Hindlimb muscle (tissue), 1 donor: ENCODE data around the gene MBL2. TPM values are rescaled to one million over a fixed set of nuclear protein-coding genes. Genes with fewer than 3 reads are reported as not detected.

ENCODE experiments used
- DNase-seq: peaks from one replicate; pipeline ENCODE4 v3.0.0-alpha.2; 2013
- polyA plus RNA-seq: library from polyadenylated mRNA; unstranded; fragments of 120-200 nt; gene quantifications from one replicate; pipeline ENCODE4 v1.2.1, GENCODE V29; 2013; ENCODE audit not compliant: insufficient read length

MBL2 gene
- polyA plus RNA-seq, 1 donor = not detected

DNA sequence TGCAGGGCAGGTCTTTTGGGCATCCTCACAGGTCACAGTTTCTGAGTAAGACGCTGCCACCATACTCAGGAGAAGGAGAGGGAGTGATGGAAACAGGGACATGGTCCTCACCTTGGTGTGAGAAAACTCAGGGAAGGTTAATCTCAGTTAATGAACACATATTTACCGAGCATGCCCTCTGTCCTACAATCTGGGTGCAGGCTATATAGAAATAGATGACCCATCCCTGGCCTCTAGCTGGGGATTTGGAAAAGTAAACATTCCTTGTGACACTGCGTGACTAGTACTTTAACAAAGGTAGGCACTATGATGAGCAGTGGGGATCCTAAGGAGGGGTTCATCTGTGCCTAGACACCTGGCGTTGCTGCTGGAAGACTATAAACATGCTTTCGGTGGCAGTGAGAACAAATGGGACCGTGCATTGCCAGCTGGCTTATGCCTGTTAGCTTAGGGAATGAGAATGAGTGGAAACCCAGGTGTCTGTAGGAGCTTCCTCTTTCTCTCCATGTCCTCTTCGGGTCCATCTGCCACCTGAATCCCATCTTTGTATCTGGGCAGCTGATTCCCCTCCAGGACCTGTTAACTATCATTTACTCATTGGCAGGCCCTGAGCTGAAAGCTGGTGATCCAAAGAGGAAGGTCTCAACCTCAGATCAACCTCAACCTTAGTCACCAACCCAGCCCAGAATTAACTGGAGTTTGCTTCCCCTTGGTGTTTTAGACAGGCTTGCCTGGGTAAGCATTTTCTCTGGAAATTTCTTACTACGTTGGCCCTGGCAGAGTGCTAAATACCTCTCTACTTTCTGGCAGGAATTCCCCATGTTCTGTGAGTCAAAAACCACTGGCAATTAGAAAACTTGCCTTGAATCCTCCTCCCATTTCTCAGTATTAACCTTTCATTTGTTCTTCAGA lies 794 bp downstream of the MBL2 start:
- DNase-seq = no peak

DNA sequence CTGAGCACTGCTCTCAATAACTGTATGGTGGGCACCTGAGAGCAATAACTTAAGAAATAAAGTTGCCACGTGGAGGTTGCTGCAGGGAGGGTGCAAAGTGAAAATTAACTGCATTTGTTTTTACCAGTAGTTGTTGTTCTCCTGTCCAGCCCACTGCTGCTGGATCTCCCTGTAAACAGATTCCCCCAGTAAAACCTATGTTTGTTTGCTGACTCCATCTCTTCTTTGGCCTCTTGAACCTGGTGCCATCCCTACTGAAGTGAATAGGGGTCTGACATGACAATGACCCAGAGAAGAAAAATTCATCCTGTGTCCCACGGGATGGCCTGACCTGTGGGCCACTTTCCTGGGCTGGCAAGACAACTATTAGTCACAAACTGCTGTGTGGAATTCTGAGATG lies 1.7 kb downstream of the MBL2 start:
- DNase-seq = no peak

GRCh38 chr10:52769966-52770365 lies 2.6 kb downstream of the MBL2 start:
- no peak for DNase-seq

GRCh38 chr10:52768001-52768532 lies 4.5 kb downstream of the MBL2 start:
- DNase-seq = no peak

- DNase-seq = no peak
These were observed 10.5 kb downstream of the MBL2 start for GRCh38 chr10:52762088-52762487.

GRCh38 chr10:52759154-52759553 lies 13.4 kb downstream of the MBL2 start:
- DNase-seq = no peak

GRCh38 chr10:52758406-52758805 lies 14.2 kb downstream of the MBL2 start:
- DNase-seq = no peak

DNA sequence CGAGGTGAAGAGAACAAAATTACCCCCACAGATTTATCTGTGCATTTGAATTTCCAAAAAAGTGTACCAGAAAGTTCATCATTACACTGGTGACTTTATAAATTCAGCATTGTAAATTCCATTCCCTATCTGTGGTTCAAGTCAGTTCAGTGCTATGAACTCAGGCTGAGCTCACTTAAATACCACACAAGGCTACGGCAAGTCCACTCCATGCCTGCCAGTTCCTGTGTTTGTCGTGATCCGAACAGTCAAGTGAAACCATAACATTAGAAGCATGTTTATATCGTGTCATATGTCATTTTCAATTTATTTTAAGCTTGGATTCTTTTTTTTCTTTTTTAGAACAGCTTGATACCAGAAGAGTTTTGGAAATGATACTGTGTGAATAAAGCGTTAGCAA lies 14.8 kb downstream of the MBL2 start:
- DNase-seq = no peak

DNA sequence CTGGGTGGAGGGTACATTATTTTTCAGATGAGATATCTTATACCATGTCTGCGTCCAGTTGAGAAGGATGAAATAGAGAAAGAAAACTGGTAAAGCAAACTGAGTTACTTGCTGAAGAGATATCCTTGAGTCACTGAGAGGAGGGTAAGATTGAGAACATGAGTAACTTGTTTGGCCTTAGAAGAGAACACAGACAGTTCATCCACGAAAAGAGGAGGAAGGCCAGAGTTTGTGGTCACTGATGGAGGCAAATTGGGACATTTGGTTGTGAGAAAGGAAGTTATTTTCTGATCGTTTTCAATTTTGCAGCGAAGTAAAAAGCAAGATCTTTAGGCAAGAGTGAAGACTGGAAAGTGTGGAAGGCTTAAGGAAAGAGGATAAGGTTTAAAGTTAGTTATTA lies 15.6 kb downstream of the MBL2 start:
- no peak for DNase-seq

GRCh38 chr10:52756295-52756694 lies 16.3 kb downstream of the MBL2 start:
- no peak for DNase-seq

DNA sequence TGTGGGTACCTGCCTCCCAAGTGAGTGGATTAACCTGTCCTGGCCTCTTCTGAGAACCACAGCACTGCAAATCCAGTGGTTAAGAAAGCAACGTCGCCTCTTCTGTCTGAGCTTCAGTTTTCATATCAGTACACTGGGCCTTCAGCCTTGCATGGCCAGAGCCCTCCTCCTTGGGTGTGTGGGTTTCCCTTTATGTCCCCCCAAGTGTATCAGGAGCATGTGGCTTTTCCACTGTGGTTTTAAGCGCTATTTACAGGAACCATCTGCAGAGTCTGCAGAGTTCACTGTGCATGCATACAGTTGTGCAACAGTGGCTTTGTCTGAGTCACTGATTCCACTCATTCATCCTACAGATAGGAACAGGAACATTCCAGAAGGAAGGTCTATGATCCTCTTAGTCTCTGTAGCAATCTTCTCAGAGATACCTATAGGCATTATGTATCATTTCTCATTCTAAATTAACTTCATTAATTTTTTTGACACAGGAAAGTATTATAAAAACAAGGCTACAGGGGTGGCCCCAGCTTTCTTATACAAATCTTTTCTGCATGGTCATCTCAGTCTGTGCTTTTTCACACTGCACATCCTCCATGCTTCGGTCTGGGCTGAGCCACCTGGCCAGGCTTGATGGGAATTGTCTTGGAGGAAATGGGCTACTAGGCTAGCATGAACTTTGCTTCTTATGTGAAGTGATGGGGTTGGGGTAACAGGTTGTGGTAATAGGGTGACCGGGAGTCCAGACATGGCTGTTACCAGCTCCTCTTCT lies 17.1 kb downstream of the MBL2 start:
- DNase-seq = no peak

GRCh38 chr10:52752801-52753445 lies 19.7 kb downstream of the MBL2 start:
- DNase-seq = no peak

GRCh38 chr10:52752261-52752660 lies 20.3 kb downstream of the MBL2 start:
- DNase-seq = no peak

DNA sequence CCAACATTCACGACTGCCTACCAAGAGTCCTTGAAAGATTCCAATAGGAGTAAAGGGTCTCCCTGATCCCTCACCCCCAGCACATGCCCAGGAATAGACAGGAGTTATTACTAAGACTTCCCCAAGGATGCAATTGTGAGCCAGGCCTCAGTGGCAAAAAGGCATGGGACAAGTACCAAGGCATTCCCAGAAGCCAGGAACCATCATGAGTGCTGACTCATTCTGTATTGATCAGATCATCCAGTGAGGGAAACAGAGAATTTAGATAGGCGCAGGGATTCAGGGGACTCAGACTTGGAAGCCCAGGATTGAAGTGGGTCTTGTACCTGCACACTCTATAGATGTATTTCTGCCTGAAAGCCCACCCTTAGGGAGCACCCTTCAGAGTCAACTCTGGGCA lies 21.2 kb downstream of the MBL2 start:
- no peak for DNase-seq

DNA sequence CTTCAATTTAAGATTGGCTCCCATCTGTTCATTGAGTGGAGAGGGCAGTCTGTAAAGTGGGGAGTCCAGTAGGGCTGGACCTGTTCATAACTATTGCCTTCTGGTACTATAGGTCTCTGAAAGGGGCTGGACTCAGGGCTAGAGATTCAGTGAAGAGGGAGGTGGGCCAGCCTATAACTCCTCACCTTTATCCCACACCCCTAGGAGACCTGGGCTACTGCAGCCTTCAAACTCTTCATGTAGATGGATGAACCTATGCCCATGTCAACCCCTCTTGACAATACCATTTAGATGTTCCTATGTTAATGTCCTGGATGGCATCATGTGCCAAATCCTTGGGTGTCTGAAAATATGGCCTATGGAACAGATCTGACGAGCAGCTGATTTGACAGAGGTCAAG lies 22.0 kb downstream of the MBL2 start:
- no peak for DNase-seq

DNA sequence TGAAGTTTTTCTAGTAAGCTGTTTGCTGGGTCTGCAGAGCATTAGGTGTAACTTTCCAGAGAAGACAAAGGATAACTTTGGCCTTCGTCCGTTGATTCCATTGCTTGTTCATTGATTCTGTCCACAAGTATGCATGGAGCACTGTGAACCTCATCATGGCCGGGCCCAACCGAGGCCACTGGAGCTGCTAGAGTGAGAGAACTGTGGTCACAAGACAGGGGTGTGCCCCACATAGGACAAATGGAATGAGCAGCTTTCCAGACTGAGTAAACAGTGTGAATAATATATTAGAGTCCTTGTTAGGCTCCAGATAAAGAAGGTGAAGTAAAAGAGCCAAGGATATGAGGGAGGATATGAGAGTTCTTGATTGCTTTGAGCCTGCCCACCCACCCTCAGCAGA lies 24.9 kb downstream of the MBL2 start:
- DNase-seq = no peak

GRCh38 chr10:52746169-52746568 lies 26.4 kb downstream of the MBL2 start:
- no peak for DNase-seq

- DNase-seq = no peak
These were observed 28.4 kb downstream of the MBL2 start for GRCh38 chr10:52744057-52744805.

DNA sequence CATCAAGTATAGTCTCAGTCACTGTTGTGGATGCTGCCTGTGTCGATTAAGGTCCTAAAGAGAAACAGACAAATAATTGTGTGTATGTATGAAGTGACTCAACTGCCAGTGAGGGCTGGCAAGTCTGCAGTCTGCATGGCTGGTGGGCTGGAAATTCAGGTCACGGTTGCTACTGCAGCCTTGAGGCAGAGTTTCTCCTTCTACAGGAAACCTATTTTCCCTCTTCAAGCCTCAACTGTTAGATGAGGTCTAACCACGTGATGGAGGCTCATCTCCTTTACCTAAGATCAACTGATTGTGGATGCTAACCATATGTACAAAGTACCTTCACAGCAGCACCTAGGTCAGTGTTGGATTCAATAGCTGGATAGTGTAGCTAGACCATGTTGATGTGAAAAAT lies 29.9 kb downstream of the MBL2 start:
- DNase-seq = no peak

DNA sequence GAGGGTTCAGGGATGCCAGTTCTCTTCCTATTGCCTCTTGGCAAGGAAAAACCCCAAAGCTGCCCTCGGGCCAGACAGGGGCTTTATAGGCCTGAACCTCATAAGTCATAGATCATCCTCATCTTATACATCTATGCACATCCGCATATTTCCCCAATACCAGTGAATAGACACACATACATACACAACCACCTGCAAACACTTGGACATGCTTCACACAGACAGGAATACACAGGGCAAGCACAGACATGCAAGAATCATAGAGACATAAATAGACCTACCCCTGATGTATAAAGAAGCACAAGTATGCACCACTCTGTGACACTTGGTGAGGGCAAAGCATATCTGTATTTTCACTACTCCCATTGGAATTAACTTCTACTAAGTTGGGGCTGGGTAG lies 30.7 kb downstream of the MBL2 start:
- no peak for DNase-seq

DNA sequence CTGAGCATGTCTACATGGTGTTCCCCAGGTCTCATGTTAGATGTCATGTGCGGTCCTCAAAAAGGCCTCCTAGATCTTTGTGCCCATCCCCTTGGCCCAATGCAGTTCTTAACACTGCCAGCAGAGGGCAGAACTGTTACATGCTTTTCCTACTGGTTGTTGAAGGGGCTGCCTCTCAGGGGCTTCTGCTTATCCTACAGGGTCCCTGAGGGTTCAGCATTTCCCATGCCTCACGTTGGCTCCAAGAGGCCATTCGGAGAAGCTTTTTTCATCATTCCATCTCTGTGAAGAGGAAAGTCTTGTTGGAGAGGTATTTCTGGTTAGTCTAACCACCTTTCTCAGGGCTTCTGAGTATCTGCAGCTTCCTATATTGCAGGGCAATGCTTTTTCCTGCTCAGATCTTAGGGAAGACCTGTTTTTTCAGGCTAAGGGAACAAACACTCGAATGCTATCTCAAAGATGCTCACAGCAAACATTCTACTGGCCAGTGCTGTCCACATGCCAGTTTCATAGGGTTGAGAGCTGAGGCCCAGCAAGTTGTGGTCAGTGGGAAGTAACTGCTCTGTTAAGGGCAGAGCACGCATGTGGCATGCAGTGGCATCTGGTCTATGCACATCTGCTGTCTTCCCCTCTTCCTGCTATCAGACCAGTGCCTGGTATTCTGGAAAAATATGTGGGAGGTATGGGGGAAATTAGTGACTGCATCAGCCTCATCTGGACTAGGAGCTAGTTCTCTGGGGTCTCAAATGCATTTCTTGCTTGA lies 31.5 kb downstream of the MBL2 start:
- no peak for DNase-seq

GRCh38 chr10:52740155-52740549 lies 32.4 kb downstream of the MBL2 start:
- no peak for DNase-seq
